Right lobe of liver (tissue), 4 donors: ENCODE results near the gene C7orf33.

Experiments
- POLR2A ChIP-seq: fragments of 450-650 bp; IDR thresholded peaks from one replicate; pipeline ENCODE4 v1.6.1; 2017; ENCODE audit warnings: antibody characterized with exemption, mild to moderate bottlenecking
- TF ChIP-seq, protein P1 (sequence below), 4 donors: fragments of 200-600 bp in 3 of 4; fragments of 450-650 bp in 1 of 4; IDR thresholded peaks; one replicate each; pipeline versions ENCODE4 v1.5.1 to v1.8.0; 2016 to 2022; ENCODE audit warnings: antibody characterized with exemption in 4 of 4, mild to moderate bottlenecking in 2 of 4
- donor health status: DM: no; HTN: no; CAD: no.
- donor health status: DM: no; HTN: no; CAD: no.
- donor health status: DM: no; HTN: yes; CAD: no.

DNA sequence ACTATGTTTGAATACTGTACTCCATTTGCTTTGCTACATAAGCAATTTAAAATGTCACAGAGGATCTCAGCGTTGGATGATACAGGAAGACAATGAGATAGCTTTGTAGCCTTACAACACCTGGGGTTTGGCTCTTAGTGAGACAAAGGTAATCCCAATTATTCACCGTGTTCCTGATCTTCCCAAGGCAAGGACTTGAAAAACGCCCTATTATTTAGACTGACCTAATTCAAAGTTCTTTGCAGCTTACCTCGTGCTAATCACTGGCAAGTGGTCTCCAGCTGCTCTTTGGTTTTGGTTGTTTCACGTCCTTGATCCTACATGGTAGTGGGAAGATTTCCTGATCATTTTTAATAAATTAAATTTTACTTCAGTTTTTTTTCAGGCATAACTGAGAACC lies 23.0 kb upstream of the C7orf33 start:
- TF ChIP-seq, protein P1, sequence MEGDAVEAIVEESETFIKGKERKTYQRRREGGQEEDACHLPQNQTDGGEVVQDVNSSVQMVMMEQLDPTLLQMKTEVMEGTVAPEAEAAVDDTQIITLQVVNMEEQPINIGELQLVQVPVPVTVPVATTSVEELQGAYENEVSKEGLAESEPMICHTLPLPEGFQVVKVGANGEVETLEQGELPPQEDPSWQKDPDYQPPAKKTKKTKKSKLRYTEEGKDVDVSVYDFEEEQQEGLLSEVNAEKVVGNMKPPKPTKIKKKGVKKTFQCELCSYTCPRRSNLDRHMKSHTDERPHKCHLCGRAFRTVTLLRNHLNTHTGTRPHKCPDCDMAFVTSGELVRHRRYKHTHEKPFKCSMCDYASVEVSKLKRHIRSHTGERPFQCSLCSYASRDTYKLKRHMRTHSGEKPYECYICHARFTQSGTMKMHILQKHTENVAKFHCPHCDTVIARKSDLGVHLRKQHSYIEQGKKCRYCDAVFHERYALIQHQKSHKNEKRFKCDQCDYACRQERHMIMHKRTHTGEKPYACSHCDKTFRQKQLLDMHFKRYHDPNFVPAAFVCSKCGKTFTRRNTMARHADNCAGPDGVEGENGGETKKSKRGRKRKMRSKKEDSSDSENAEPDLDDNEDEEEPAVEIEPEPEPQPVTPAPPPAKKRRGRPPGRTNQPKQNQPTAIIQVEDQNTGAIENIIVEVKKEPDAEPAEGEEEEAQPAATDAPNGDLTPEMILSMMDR (IDR thresholded peaks at IDR 0.05), result no peak
- TF ChIP-seq POLR2A, result no peak
